Calu3 (cell line): Measurements from ENCODE around the gene MACROD2. TPM values are rescaled to one million over a fixed set of nuclear protein-coding genes. Genes with fewer than 3 reads are reported as not detected.
"Not testable (repeated sequence)": the region's sequence is repeated elsewhere in the genome, so short reads cannot be mapped to it uniquely, and the experiment has no call there.

Experiments used
- BruUV-seq: library from RNA; stranded (reverse); fragments of 400-500 nt; replicated peaks from 2 replicates; lab custom pipeline; 2021; lab: Mats Ljungman, UMichigan
- CTCF ChIA-PET: fragments of 300-600 bp; sonication (Branson Sonifier 250); formaldehyde crosslinking; loops from one replicate; lab custom pipeline; 2022; ENCODE audit warnings: antibody characterized with exemption; lab: Charles Lee
- DNase-seq: peaks from one replicate; pipeline ENCODE4 v3.0.0; 2022
- H3K27ac Mint-ChIP-seq: one replicate; pipeline ENCODE4 v1.8.0; 2022; ENCODE audit warnings: mixed read lengths; ENCODE audit not compliant: unreplicated experiment
- H3K27me3 Mint-ChIP-seq: one replicate; pipeline ENCODE4 v1.8.0; 2022; ENCODE audit warnings: mixed read lengths; ENCODE audit not compliant: unreplicated experiment
- H3K36me3 Mint-ChIP-seq: one replicate; pipeline ENCODE4 v1.8.0; 2022; ENCODE audit warnings: mild to moderate bottlenecking, moderate library complexity, mixed read lengths; ENCODE audit not compliant: insufficient read depth, unreplicated experiment
- H3K4me1 Mint-ChIP-seq: one replicate; pipeline ENCODE4 v1.8.0; 2022; ENCODE audit warnings: mild to moderate bottlenecking, low read depth, mixed read lengths; ENCODE audit not compliant: unreplicated experiment
- H3K4me3 Mint-ChIP-seq: one replicate; pipeline ENCODE4 v1.8.0; 2022; ENCODE audit warnings: mild to moderate bottlenecking, low read depth, moderate library complexity, mixed read lengths; ENCODE audit not compliant: unreplicated experiment
- H3K9me3 Mint-ChIP-seq: one replicate; pipeline ENCODE4 v1.8.0; 2022; ENCODE audit warnings: low read depth, mixed read lengths; ENCODE audit not compliant: unreplicated experiment
- CTCF ChIP-seq: fragments of 200-600 bp; IDR thresholded peaks from one replicate; pipeline ENCODE4 v1.8.0; 2022; ENCODE audit warnings: antibody characterized with exemption; ENCODE audit not compliant: unreplicated experiment
- intact Hi-C: fragments of 100-400 bp; cut with micrococcal nuclease; formaldehyde crosslinking; loops from one replicate; pipeline ENCODE4 v1.10.0; 2022; ENCODE audit not compliant: unreplicated experiment
- total RNA-seq: library from RNA; stranded (reverse); gene quantifications from 2 replicates; pipeline ENCODE4 v1.2.3, GENCODE V29; 2022

MACROD2 gene
- total RNA-seq, 1 experiment from 2014 or later: 29.4 TPM

- DNase-seq: no peak
- BruUV-seq: no TSS peak
- peaks cover 58% of the 10 kb centered on the region for H3K4me1 Mint-ChIP-seq
- TF ChIP-seq CTCF: no peak
- H3K27me3 Mint-ChIP-seq: no peaks in the 10 kb centered on the region
- no peaks in the 10 kb centered on the region for H3K9me3 Mint-ChIP-seq
- H3K27ac Mint-ChIP-seq: peak overlapping the region; percentile 98
- H3K4me3 Mint-ChIP-seq: peak overlapping the region; percentile 21
- CTCF ChIA-PET: no interaction called here
- peaks cover 6% of the 10 kb centered on the region for H3K36me3 Mint-ChIP-seq
- intact Hi-C loops: loop anchor here (5.0 kb wide), 1 partner anchor 42 kb away; no protein-coding TSS in a partner anchor
Observed at GRCh38 chr20:14450256-14450655, 454.9 kb downstream of the MACROD2 start.

GRCh38 chr20:14451458-14451857, 456.1 kb downstream of the MACROD2 start:
- Mint-ChIP-seq H3K4me1 (peaks cover 53% of the 10 kb centered on the region), H3K36me3 (peaks cover 6% of the 10 kb centered on the region), H3K27me3 (no peaks in the 10 kb centered on the region), H3K27ac (peak overlapping the region; percentile 98), H3K9me3 (no peaks in the 10 kb centered on the region), H3K4me3 (no peak overlapping the region)
- no peak for TF ChIP-seq CTCF
- no peak for DNase-seq
- CTCF ChIA-PET: no interaction called here
- intact Hi-C loops: loop anchor here (5.0 kb wide), 1 partner anchor 41 kb away; no protein-coding TSS in a partner anchor
- no TSS peak for BruUV-seq

GRCh38 chr20:14453259-14453658, 457.9 kb downstream of the MACROD2 start:
- Mint-ChIP-seq H3K27ac (no peak overlapping the region), H3K36me3 (peaks cover 6% of the 10 kb centered on the region), H3K27me3 (no peaks in the 10 kb centered on the region), H3K9me3 (no peaks in the 10 kb centered on the region), H3K4me3 (no peak overlapping the region), H3K4me1 (peaks cover 43% of the 10 kb centered on the region)
- no TSS peak for BruUV-seq
- DNase-seq: no peak
- intact Hi-C loops: loop anchor here (5.0 kb wide), 1 partner anchor 39 kb away; no protein-coding TSS in a partner anchor
- no peak for TF ChIP-seq CTCF
- CTCF ChIA-PET: no interaction called here

DNA sequence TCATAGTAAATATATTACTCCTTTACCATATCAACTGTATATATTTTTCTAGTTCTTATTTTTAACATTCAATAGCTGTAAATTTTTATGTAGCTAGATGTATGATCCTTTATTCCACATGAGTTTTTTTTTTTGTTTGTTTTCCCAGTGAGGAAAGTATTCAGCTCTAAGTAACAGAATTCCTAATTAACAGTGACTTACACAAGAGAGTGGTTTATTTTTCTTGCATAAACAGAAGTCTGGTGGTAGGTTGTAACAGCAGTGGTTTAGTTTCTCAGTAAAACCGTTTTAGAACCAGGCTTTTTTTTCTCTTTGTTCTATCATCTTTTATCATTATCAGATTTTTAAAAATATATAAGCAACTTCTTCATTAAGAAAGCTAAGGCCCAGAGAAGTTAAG, 459.0 kb downstream of the MACROD2 start:
- no peak for DNase-seq
- TF ChIP-seq CTCF: no peak
- Mint-ChIP-seq H3K36me3 (peaks cover 6% of the 10 kb centered on the region), H3K4me1 (peaks cover 34% of the 10 kb centered on the region), H3K4me3 (no peak overlapping the region), H3K27me3 (no peaks in the 10 kb centered on the region), H3K9me3 (no peaks in the 10 kb centered on the region), H3K27ac (no peak overlapping the region)
- intact Hi-C loops: loop anchor here (5.0 kb wide), 1 partner anchor 38 kb away; no protein-coding TSS in a partner anchor
- no TSS peak for BruUV-seq
- CTCF ChIA-PET: no interaction called here

DNA sequence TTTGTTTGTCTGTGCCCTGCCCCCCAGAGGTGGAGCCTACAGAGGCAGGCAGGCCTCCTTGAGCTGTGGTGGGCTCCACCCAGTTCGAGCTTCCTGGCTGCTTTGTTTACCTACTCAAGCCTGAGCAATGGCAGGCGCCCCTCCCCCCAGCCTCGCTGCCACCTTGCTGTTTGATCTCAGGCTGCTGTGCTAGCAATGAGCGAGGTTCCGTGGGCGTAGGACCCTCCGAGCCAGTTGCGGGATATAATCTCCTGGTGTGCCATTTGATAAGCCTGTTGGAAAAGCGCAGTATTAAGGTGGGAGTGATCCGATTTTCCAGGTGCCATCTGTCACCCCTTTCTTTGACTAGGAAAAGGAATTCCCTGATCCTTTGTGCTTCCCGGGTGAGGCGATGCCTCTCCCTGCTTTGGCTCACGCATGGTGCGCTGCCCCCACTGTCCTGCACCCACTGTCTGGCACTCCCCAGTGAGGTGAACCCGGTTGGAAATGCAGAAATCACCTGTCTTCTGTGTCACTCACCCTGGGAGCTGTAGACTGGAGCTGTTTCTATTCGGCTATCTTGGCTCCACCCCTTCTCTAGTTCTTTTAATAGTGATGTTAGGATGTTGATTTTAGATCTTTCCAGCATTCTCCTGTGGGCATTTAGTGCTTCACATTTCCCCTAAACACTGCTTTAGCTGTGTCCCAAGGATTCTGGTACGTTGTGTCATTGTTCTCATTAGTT, 471.9 kb downstream of the MACROD2 start:
- H3K9me3 Mint-ChIP-seq, intact Hi-C loops, BruUV-seq, H3K27me3 Mint-ChIP-seq: not testable (repeated sequence)
- Mint-ChIP-seq H3K36me3 (peaks cover 10% of the 10 kb centered on the region), H3K4me3 (peak overlapping the region; percentile 77), H3K4me1 (peaks cover 24% of the 10 kb centered on the region), H3K27ac (peak overlapping the region; percentile 56)
- DNase-seq: peak; percentile 66
- CTCF ChIA-PET: interaction anchor here (1.0 kb wide), 2 partner anchors 52 to 54 kb away, joined by 3 read pairs; no protein-coding TSS in a partner anchor
